ENCODE results near the gene UBE2H. TPM values are rescaled to one million over a fixed set of nuclear protein-coding genes. Genes with fewer than 3 reads are reported as not detected.
"Not testable (repeated sequence)": the region's sequence is repeated elsewhere in the genome, so short reads cannot be mapped to it uniquely, and the experiment has no call there.

UBE2H gene
- total RNA-seq, 1 donor from 2014 or later: 121 TPM

DNA sequence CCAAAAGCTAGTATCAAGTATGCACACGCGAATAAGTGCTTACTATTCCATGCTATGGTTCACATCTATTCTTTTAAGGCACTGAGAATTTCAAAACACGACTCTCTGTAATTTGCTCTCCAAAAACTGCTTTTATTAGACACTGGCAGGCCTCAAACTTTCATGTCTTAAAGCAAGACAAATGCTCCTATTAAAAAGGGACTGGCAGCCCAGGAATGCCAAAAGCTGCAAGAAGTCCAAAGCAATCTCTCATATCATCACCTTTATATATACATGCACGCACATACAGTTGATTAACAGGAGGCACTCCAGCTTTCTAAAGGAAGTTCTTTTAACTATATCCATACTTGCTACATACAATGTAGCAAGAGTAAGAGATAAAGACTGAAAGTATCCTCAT lies 34.8 kb downstream of the UBE2H start:
- intact Hi-C loops (cut with micrococcal nuclease): no loop called here
- DNase-seq: no peak
- ATAC-seq: no peak

DNA sequence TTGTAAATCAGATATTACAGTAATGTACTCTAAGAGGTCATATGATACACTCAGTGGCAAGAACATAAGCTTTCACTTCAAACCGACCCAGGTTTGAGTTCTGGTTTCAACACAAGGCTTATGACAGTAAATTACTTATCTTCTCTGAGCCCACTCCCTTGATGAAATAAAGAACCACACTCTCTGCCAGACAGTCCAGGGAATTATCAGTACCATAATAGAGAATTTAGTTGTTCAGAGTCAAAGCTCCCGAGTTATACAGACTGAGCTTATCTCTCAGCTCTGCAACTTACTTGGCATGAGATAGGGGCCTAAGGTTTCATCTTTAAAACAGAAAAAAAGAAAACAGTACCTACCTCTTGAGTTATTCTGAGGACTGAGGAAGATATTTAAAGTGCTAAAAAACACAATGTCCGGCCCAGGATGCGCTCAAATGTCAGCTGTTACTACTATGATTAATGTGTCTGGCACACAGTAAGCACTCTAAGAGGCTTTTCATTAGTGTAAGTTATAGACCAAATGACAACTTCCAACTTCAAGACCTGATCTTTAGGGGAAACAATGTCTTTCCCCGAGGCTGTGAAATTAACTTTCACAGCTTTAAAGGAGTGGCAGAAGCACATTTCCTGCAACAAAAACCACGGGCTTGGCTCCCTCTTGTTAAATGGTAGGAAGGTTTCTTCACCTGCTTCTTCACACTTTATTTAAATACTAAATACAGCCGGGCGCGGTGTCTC lies 38.1 kb downstream of the UBE2H start:
- intact Hi-C loops (cut with micrococcal nuclease): no loop called here
- no peak for DNase-seq
- ATAC-seq: peak; percentile 17

DNA sequence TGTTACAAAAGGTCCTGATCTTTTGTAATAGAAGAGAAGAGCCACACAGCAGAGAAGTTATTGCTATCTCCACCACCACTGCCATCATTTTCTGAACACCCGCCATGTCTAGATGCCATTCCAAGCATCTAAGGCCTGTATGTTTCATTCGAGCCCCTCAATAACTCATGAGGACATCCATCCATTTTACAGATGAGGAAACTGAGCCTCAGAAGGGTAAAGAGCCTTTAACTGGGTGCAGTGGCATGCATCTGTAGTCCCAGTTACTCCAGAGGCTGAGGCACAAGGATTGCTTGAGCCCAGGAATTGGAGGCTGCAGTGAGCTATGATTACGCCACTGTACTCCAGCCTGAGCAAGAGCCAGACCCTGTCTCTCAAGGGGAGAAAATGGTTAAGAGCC lies 39.3 kb downstream of the UBE2H start:
- DNase-seq: no peak
- intact Hi-C loops (cut with micrococcal nuclease): no loop called here
- ATAC-seq: peak; percentile 6

DNA sequence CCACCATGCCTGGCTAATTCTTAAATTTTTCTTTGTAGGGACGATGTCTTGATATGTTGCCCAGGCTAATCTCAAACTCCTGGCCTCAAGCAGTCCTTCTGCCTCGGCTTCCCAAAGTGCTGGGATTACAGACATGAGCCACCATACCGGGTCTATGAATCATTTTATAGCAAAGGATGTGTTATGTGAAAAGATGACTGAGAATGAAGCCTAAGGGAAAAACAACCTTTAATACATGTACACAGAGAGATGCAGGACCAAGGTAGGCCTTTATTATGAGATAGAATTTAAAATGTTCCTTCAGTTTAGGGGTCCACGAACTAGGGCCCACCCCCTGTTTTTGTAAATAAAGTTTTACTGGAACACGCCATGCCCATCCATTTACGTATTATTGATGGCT lies 41.0 kb downstream of the UBE2H start:
- intact Hi-C loops (cut with micrococcal nuclease): no loop called here
- ATAC-seq: no peak

DNA sequence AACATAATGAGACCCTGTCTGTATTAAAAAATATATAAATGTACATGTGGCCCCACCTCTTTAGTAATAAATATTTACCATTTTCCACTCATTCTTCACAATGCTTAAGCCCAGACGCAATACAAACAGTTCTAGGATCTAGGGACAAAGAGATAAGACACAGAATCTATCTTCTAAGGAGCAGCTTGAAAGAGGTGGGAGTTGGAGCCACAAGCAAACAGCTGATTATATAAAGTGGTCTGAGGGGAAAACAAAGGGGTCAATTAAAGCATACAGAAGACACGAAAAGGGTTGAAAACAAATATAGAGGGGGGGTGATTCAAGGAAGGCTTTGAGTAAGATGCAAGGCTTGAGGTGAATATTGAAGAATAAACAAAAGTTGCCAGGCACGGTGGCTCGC lies 43.1 kb downstream of the UBE2H start:
- intact Hi-C loops (cut with micrococcal nuclease): no loop called here
- no peak for ATAC-seq
- no peak for DNase-seq

More for the DNA sequence above, 41.0 kb downstream of the UBE2H start:
- no peak for DNase-seq

DNA sequence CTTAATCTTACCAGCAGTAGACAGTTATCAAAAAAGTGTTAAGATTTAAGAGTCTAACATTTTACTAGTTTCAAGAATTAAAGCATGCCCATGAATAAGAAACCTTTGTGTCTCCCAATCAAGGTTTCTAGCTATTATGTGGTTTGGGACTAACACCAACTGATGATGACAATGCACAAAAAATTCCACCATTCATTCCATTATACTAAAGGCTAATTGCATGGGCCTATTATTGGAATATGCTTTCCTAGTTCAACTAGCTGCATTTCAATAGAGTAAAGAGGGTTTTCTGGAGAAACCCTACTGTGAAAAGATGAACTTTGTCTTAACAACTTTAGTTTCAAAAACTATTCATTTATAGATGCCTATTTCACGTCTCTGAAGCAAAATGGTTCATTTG lies 44.6 kb downstream of the UBE2H start:
- ATAC-seq: no peak
- DNase-seq: no peak
- intact Hi-C loops (cut with micrococcal nuclease): no loop called here

DNA sequence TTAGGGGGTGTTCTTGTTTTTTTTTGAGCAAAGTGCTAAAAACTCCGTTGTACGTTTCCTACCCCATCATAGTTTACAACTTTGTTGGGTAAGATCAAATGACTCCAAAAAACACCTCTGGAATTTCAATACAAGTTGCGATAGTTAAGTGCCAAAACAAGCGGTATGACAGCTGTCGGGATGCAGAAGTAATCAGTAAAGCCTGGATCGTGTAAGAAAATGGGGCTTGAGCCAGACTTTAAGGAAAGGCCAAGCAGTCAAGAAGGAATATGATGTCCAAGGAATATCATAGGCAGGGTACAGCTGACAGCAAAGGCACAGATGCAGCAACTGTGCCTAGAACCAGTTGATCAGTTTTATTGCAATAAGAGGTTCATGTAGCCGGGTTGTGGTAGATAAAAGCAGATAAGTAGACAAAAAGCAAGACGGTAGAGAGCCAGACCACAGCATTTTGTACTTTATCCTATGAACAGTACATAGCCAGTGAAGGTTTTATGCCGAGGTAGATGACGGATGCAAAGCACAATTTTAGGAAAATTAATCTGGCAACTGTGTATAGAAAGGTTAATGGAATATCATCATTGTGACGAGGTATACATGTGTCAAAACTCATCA lies 45.5 kb downstream of the UBE2H start:
- DNase-seq (no peak), ATAC-seq (peak; percentile 37)
- intact Hi-C loops (cut with micrococcal nuclease): no loop called here

DNA sequence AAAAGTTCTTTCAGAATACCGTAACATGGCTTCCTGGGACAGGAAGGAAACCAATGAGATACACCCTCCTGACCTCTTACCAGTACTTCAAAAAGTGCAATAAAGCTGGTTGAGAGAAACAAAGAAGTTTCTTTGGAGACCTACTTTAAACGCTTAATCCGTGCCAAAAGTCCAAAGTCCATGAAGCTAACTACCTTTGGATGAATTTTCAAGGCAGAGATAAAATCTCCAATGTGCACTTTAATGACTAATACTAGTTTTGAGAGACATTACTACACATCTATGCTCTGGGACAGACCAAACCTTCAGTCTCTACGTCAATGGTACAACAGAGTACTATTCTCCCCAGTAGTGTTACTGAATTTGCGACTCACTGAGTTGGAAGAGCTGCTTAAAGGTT lies 46.1 kb downstream of the UBE2H start:
- intact Hi-C loops (cut with micrococcal nuclease): no loop called here
- peak; percentile 53 for ATAC-seq
- no peak for DNase-seq

DNA sequence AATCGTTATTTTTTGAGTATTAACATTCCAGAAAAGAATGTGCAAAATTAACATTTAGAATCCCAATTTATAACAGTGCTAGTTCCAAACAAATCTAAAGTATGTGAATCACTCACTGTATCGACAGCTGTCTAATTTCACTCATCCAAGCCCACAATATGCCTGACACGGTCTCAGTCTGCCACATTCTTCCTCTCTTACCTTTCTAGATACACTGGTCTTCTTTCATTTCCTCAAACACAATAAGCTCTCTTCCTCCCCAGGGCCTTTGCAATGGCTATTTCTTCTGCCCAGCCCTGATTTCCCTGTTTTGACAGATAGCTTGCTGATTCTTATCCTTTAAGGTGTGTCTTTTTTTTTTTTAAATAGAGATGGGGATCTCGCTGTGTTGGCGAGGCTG lies 48.8 kb downstream of the UBE2H start:
- DNase-seq (no peak), ATAC-seq (no peak)
- intact Hi-C loops (cut with micrococcal nuclease): no loop called here

DNA sequence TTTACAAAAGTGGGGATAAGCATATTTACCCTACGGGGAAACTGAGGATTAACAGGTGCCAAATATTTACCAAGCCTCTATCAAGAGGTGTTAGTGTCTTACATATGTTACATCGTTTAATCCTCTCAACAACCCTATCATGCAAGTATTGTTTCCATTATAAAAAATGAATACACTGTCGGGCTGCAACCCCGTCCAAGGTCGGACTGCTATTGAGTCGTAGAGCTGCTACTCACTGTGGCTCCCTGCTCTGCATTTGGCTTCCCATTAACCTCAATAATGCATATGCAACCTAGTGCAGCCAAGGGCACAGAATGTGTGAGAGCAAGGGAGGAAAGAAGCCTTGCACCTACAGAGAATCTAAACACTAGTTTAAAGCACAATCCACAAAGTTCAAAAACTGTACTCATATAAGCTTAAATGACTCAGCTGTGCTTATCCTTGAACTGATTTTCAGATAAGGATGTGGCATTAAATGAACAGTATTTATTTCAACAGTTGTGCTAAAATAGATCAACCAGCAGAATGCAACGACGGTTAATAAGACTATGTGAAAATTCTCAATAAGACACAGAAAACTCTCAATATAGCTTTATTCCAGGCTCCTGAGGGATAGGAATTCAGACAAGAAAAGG lies 49.9 kb downstream of the UBE2H start:
- intact Hi-C loops (cut with micrococcal nuclease): no loop called here
- no peak for DNase-seq
- ATAC-seq: no peak

DNA sequence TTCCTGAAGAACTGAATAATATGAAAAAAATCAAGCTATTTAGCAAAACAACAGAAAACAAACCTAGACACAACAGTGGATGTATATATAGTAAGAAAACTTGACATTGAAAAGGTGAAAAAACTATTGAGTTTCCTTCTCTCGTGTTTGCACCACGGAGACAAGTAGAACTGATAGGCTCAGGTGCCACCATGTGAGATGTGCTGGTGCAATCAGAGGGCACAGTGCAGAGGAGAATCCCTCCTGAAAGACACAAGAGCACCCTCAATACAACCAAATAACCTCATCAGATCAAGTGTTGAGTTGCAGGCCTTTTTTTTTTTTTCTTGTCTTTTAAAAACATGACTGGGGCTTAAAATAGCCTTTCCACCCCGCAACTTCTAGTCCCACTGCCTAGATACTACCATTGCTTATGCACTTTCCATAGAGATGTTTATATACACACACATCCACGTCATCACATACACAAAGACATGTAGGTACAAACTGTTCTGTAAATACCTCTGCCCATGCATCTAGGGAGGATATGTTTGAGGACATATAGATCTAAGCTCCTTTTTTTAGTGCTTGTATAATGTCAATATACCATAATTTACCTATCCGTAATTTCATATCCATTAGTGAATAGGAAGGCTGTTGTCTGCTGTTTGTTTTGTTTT lies 54.1 kb downstream of the UBE2H start:
- intact Hi-C loops (cut with micrococcal nuclease): no loop called here
- ATAC-seq: peak; percentile 49
- no peak for DNase-seq

DNA sequence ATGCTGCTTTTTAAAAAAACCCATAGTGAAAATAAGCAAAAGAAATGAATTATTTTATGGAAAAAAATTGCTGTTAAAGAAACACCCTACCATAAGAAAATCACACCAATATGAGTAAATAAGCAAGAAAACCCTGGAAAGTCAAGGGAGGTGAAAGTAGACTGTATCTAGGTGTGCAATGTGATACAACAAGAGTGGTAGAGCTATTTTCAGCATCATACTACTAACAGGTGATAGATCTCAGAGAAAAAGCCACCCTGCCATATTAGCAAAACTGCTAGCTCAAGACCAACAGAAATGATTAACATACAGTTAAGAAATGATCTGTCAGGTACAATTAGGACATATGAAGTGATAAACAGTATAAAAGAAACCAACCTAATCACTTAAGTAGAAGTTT lies 54.8 kb downstream of the UBE2H start:
- DNase-seq (no peak), ATAC-seq (no peak)
- intact Hi-C loops (cut with micrococcal nuclease): no loop called here

DNA sequence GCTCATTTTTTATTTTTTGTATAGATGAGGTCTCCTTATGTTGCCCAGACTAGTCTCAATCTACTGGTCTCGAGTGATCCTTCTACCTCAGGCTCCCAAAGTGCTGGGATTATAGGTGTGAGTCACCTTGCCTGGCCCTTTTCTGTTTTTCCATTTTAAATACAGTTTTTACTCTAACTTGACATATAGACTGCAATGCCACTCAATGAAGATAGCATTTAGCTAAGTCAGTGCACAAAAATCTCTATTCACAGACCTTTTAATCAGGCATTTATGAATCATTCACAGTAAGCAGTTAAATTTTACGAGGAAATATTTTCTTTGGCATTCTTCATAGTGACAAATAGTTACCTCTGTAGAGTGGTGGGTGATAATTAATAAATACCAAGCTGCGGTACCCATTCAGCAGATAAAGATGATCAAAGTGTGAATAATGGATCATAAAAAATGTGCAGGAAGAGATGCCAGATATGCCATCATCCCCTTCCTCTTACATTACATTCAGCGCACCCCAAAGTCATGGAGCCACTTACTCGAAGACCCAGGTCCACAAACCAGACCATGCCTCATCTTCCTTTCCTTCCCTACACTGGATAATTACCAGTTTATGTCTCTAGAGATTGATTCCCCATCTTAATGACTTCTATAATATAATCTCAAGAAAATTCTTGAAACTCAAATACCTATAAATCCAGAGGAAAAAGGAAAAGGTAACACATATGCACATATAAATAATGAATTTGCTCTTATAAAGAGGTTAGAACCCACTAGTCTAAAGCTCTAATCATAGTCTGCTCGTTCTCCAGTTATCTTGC lies 56.0 kb downstream of the UBE2H start:
- no peak for ATAC-seq
- DNase-seq: no peak

DNA sequence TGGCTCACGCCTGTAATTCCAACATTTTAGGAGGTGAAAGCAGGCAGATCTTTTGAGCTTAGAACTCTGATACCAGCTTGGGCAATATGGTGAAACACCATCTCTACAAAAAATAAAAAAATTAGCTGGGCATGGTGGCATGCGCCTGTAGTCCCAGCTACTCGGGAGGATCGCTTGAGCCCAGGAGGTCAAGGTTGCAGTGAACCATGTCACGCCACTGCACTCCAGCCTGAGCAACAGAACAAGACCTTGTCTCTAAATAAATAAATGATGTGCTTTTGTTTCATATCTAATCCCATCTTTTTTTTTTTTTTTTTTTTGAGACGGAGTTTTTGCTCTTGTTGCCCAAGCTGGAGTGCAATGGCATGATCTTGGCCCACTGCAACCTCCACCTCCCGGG lies 58.6 kb downstream of the UBE2H start:
- ATAC-seq; DNase-seq; intact Hi-C loops (cut with micrococcal nuclease): not testable (repeated sequence)

More for the DNA sequence above, 56.0 kb downstream of the UBE2H start:
- intact Hi-C loops (cut with micrococcal nuclease): no loop called here

DNA sequence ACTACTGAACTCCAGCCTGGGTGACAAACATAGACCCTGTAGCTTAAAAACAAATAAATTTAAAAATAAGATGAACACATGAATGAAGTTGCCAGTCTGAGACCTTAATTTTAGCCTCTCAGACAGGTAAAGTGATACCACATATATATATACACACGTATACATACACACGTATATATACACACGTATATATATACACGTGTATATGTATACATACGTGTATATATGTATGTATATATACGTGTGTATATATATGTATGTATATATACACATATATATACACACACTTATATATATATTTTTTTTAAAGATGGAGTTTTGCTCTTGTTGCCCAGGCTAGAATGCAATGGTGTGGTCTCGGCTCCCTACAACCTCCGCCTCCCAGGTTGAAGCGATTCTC lies 62.7 kb downstream of the UBE2H start:
- ATAC-seq (no peak), DNase-seq (no peak)
- intact Hi-C loops (cut with micrococcal nuclease): no loop called here

DNA sequence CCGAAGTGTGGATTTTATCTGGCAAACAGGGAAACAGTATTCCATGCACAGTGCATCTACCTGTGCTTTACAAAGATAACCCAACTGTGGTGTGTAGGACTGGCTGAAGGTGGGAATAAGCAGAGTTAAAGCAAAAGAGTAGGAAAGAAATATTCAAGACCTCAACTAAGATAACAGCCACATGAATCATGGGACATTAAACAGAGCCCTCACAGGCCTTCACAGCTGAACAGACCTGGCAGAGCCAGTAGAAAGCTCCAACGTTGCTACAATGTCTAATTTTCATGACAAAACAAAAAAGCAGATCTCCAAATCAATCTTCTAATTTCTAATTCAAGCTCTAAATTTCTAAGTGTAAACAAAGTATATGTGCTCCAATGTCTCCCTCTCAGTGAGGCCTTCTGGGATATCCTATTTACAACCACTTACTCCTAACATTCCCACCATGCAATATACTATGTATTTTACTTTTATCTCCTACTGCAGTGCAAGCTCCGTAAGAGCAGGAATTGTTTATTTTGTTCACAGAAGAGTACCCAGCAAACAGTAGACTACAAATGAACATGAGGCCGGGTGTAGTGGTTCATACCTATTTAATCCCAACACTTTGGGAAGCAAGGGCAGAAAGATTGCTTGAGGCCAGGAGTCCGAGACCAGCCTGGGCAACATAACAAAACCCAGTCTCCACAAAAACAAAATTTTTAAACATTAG lies 63.5 kb downstream of the UBE2H start:
- DNase-seq (no peak), ATAC-seq (peak; percentile 15)
- intact Hi-C loops (cut with micrococcal nuclease): no loop called here

DNA sequence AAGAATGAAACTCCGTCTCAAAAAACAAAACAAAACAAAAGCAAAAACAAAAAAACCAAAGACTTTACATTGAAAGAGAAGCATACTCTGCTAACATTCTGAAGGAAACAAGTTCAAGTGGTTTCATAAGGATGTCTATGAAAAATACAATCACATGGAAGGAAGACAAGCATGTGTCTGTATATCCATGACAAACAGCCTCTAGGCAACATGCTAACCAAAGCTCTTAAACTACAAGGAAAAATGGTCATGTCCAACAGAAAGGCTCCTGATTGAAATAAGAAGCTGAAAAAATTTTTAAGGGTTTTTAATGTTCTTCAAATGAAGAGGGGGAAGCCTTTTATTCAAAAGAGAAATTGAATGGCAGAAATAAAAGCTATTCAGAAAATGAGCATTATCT lies 64.9 kb downstream of the UBE2H start:
- intact Hi-C loops (cut with micrococcal nuclease): no loop called here
- ATAC-seq: no peak
- DNase-seq: no peak

DNA sequence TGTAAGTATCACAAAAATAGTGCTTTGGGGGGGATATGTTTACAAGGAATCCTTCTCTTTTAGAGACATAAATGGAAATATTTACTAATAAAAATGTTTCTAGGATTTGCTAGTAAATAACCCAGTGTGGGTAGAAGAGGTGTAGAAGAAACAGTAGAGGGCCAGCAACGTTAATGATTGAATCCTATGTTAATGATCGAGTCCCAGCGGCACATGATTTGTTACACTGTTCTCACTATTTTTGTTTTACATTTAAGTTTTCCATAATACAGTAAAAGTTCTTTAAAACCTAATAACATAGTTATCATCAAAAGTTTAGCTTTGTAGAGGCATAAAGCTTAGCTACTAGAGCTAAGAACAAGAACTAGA lies 66.0 kb downstream of the UBE2H start:
- intact Hi-C loops (cut with micrococcal nuclease): no loop called here
- ATAC-seq (no peak), DNase-seq (no peak)
